H1 (cell line): ENCODE data around the gene ZDHHC17. TPM values are rescaled to one million over a fixed set of nuclear protein-coding genes. Genes with fewer than 3 reads are reported as not detected.

Source experiments
- CHD7 ChIP-seq: fragments of 300-600 bp; sonication (generic); IDR thresholded peaks from 2 replicates; pipeline ENCODE4 v1.7.1; 2012; ENCODE audit warnings: low read length, moderate library complexity, mild to moderate bottlenecking, inconsistent platforms; ENCODE audit not compliant: insufficient replicate concordance
- PHF8 ChIP-seq: fragments of 200-600 bp; sonication (generic); conservative IDR thresholded peaks from 2 replicates; pipeline ENCODE4 v1.7.1; 2012; ENCODE audit warnings: low read depth, mild to moderate bottlenecking, inconsistent platforms, low read length, moderate library complexity
- POLR2A ChIP-seq, 2 experiments: IDR thresholded peaks; 1 replicate in 1 of 2; 2 replicates in 1 of 2; pipeline ENCODE4 v1.6.1; 2011; ENCODE audit warnings: low read depth in 2 of 2, low read length in 2 of 2, mild to moderate bottlenecking in 2 of 2; ENCODE audit errors: control extremely low read depth in 1 of 2
- RNF2 ChIP-seq: fragments of 200-900, 300-1000 bp; sonication (generic); IDR thresholded peaks from 2 replicates; pipeline ENCODE4 v1.7.1; 2016; ENCODE audit warnings: borderline replicate concordance, low read depth, mild to moderate bottlenecking, antibody characterized with exemption, low read length; ENCODE audit not compliant: poor library complexity, severe bottlenecking; ENCODE audit errors: missing control alignments
- RXRA ChIP-seq: IDR thresholded peaks from 2 replicates; pipeline ENCODE4 v1.6.1; 2011; ENCODE audit warnings: low read depth, mild to moderate bottlenecking, low read length, moderate library complexity; ENCODE audit not compliant: insufficient read depth
- TCF12 ChIP-seq: IDR thresholded peaks from 2 replicates; pipeline ENCODE4 v1.6.1; 2011; ENCODE audit warnings: low read depth, mild to moderate bottlenecking, low read length
- polyA plus RNA-seq, 7 experiments: library from polyadenylated mRNA; depleted of rRNA in 3 of 7; stranded (reverse) in 5 of 7; unstranded in 2 of 7; fragments of >200 nt in 5 of 7; fragments of 200-250 nt in 2 of 7; gene quantifications; 1 replicate in 5 of 7; 2 replicates in 1 of 7; 4 replicates in 1 of 7; pipeline versions ENCODE4 v1.2.1 to v1.2.3, GENCODE V29; 2011 to 2013; ENCODE audit warnings: missing spikeins in 2 of 7, mixed read lengths in 2 of 7
- total RNA-seq: library from RNA; stranded (reverse); fragmentation: NEBNext Ultra II Directional; extraction: Animal tissue kit (Norgen Biotek cat#: 25700); gene quantifications from 2 replicates; pipeline ENCODE4 v1.2.1, GENCODE V29; 2021

ZDHHC17 gene
- total and polyA plus RNA-seq, 2 of the 8 experiments (the other 6 are each of a cell fraction or from before 2014, with no cell fraction given): 27.6 to 28.9 TPM

DNA sequence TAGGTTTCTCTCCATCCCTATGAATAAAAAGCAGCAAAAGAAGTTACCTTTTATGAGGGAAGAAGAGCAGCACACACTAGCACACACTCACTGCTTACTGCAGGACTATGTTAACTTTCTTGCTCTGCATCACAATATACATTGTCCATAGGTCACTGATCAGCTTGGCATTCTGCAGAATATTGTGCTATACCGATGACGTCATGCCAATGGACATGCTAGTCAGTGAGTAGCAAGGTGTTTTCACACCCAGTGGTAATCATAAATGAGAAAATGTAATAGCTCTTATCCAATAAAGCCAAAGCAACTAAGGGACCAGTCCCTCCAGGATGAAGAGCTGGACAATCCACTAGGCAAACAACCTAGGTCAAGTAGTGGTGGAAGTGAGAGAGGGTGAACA lies 16.7 kb upstream of the ZDHHC17 start (continued):
- TF ChIP-seq TCF12 (no peak), RNF2 (no peak), POLR2A (IDR thresholded peaks at IDR 0.05; ENCODE audit: control extremely low read depth in 1 of 2, low read depth in 2 of 2, low read length in 2 of 2) (no peak), PHF8 (no peak), CHD7 (no peak), RXRA (no peak)
